H1 (cell line): ENCODE measurements around the gene PPP1R10. TPM values are rescaled to one million over a fixed set of nuclear protein-coding genes. Genes with fewer than 3 reads are reported as not detected.

Experiments used
- CTCF ChIA-PET: fragments of 300-600 bp; sonication (Branson Sonifier 250); formaldehyde crosslinking; loops from one replicate; lab custom pipeline; 2021; ENCODE audit not compliant: partially characterized antibody; lab: Charles Lee
- POLR2A ChIA-PET: fragments of 300-600 bp; sonication (Branson Sonifier 250); formaldehyde crosslinking; loops from one replicate; lab custom pipeline; 2021; ENCODE audit warnings: inconsistent platforms; ENCODE audit not compliant: partially characterized antibody; lab: Charles Lee
- DNase-seq, 2 experiments: peaks; one replicate each; pipeline versions ENCODE4 v3.0.0 to v3.0.0-alpha.2; 2010 to 2022; ENCODE audit warnings: low spot score in 2 of 2, low read depth in 1 of 2, mixed read lengths in 1 of 2
- FAIRE-seq: peaks from 2 replicates; lab custom pipeline; 2011; peaks lifted over from hg19 to GRCh38; lab: Jason Lieb, UNC
- H2AFZ ChIP-seq: 2 replicates; pipeline ENCODE4 v1.8.1; 2012; ENCODE audit warnings: low read length, inconsistent platforms
- H2AK5ac ChIP-seq: 2 replicates; pipeline ENCODE4 v1.6.1; 2013; ENCODE audit warnings: low read depth, low read length
- H2BK120ac ChIP-seq: replicated peaks from 2 replicates; pipeline ENCODE3; 2013; ENCODE audit warnings: low read depth, low read length, inconsistent platforms
- H2BK12ac ChIP-seq: 2 replicates; pipeline ENCODE4 v1.6.1; 2013; ENCODE audit warnings: low read depth, low read length
- H2BK15ac ChIP-seq: 2 replicates; pipeline ENCODE4 v1.6.1; 2013; ENCODE audit warnings: low read length
- H2BK20ac ChIP-seq: 2 replicates; pipeline ENCODE4 v1.6.1; 2013; ENCODE audit warnings: low read length
- H2BK5ac ChIP-seq: 2 replicates; pipeline ENCODE4 v1.6.1; 2013; ENCODE audit warnings: low read depth, low read length
- H3K14ac ChIP-seq: 2 replicates; pipeline ENCODE4 v1.6.1; 2013; ENCODE audit warnings: inconsistent platforms; ENCODE audit not compliant: insufficient read length
- H3K18ac ChIP-seq: 2 replicates; pipeline ENCODE4 v1.6.1; 2013; ENCODE audit warnings: low read length; ENCODE audit errors: extremely low read depth
- H3K23ac ChIP-seq: 2 replicates; pipeline ENCODE4 v1.6.1; 2013; ENCODE audit warnings: inconsistent platforms; ENCODE audit not compliant: insufficient read length
- H3K23me2 ChIP-seq: 2 replicates; pipeline ENCODE4 v1.6.1; 2013; ENCODE audit warnings: low read depth, low read length
- H3K27ac ChIP-seq: 2 replicates; pipeline ENCODE4 v1.6.1; 2011; ENCODE audit warnings: low read depth, low read length, inconsistent platforms
- H3K27me3 ChIP-seq, 4 experiments: replicated peaks in 1 of 4; 1 replicate in 1 of 4; 2 replicates in 3 of 4; pipeline versions ENCODE4 v1.6.1 to v1.8.1; 2011 to 2013; ENCODE audit warnings: low read length in 3 of 4, mild to moderate bottlenecking in 3 of 4, inconsistent platforms in 2 of 4, mixed read lengths in 2 of 4, moderate library complexity in 1 of 4; ENCODE audit not compliant: control insufficient read depth in 3 of 4, insufficient read depth in 3 of 4; ENCODE audit errors: extremely low read depth in 1 of 4
- H3K36me3 ChIP-seq, 4 experiments: 2 replicates each; pipeline versions ENCODE4 v1.6.1 to v1.8.1; 2011 to 2013; ENCODE audit warnings: mild to moderate bottlenecking in 4 of 4, low read length in 3 of 4, moderate library complexity in 2 of 4, control low read depth in 1 of 4, inconsistent platforms in 1 of 4; ENCODE audit not compliant: insufficient read depth in 4 of 4, control insufficient read depth in 2 of 4
- H3K4ac ChIP-seq: replicated peaks from 2 replicates; pipeline ENCODE3; 2013; ENCODE audit warnings: low read length, low read depth, mixed read lengths, inconsistent platforms; ENCODE audit not compliant: insufficient read length
- H3K4me1 ChIP-seq, 4 experiments: replicated peaks in 1 of 4; 1 replicate in 1 of 4; 2 replicates in 3 of 4; pipeline versions ENCODE4 v1.6.1 to v1.8.1; 2011 to 2013; ENCODE audit warnings: low read length in 3 of 4, inconsistent platforms in 2 of 4, mixed read lengths in 1 of 4; ENCODE audit not compliant: insufficient read depth in 4 of 4, control insufficient read depth in 3 of 4
- H3K4me2 ChIP-seq, 2 experiments: 2 replicates each; pipeline versions ENCODE4 v1.6.1 to v1.8.1; 2011 to 2013; ENCODE audit warnings: low read depth in 2 of 2, low read length in 2 of 2, control low read depth in 1 of 2, inconsistent platforms in 1 of 2, mild to moderate bottlenecking in 1 of 2; ENCODE audit not compliant: insufficient read depth in 1 of 2
- H3K4me3 ChIP-seq, 4 experiments: fragments of 200-600, 300-600 bp in 1 of 4; sonication (generic), shearing (Covaris generic), sonication (Bioruptor Twin) in 1 of 4; 2 replicates each; pipeline versions ENCODE4 v1.5.1 to v1.8.1; 2011 to 2016; ENCODE audit warnings: low read length in 4 of 4, low read depth in 3 of 4, control low read depth in 2 of 4, inconsistent platforms in 2 of 4, mild to moderate bottlenecking in 2 of 4, mixed read lengths in 1 of 4, moderate library complexity in 1 of 4; ENCODE audit not compliant: insufficient read depth in 2 of 4; ENCODE audit errors: extremely low read depth in 1 of 4
- H3K56ac ChIP-seq: replicated peaks from 2 replicates; pipeline ENCODE3; 2013; ENCODE audit warnings: low read depth, mild to moderate bottlenecking, mixed read lengths, low read length, inconsistent platforms; ENCODE audit not compliant: insufficient read length
- H3K79me1 ChIP-seq: 2 replicates; pipeline ENCODE4 v1.6.1; 2013; ENCODE audit warnings: low read depth, low read length, control low read depth
- H3K79me2 ChIP-seq, 2 experiments: 2 replicates each; pipeline versions ENCODE4 v1.6.1 to v1.8.1; 2012 to 2013; ENCODE audit warnings: low read length in 2 of 2, mild to moderate bottlenecking in 2 of 2, inconsistent platforms in 1 of 2; ENCODE audit not compliant: insufficient read depth in 2 of 2, control insufficient read depth in 1 of 2
- H3K9ac ChIP-seq, 4 experiments: replicated peaks in 1 of 4; 1 replicate in 1 of 4; 2 replicates in 3 of 4; pipeline versions ENCODE4 v1.6.1 to v1.8.1; 2011 to 2013; ENCODE audit warnings: low read depth in 3 of 4, low read length in 3 of 4, control low read depth in 2 of 4, mild to moderate bottlenecking in 2 of 4, moderate library complexity in 2 of 4, inconsistent platforms in 1 of 4; ENCODE audit errors: extremely low read depth in 1 of 4
- H3K9me3 ChIP-seq, 2 experiments: 2 replicates each; pipeline versions ENCODE4 v1.6.1 to v1.8.1; 2012 to 2013; ENCODE audit warnings: mild to moderate bottlenecking in 2 of 2, moderate library complexity in 2 of 2, control low read depth in 1 of 2, inconsistent platforms in 1 of 2, low read depth in 1 of 2, low read length in 1 of 2, mixed read lengths in 1 of 2; ENCODE audit not compliant: insufficient read depth in 2 of 2
- H4K20me1 ChIP-seq, 2 experiments: replicated peaks in 1 of 2; 2 replicates each; pipeline versions ENCODE3 to v1.8.1; 2011 to 2013; ENCODE audit warnings: inconsistent platforms in 2 of 2, low read length in 2 of 2, mild to moderate bottlenecking in 1 of 2; ENCODE audit not compliant: insufficient read depth in 2 of 2, control insufficient read depth in 1 of 2
- H4K5ac ChIP-seq: 2 replicates; pipeline ENCODE4 v1.6.1; 2013; ENCODE audit warnings: low read length, low read depth, mixed read lengths, inconsistent platforms; ENCODE audit not compliant: insufficient read length
- H4K8ac ChIP-seq: 2 replicates; pipeline ENCODE4 v1.8.0; 2013; ENCODE audit warnings: mild to moderate bottlenecking, moderate library complexity, low read length, inconsistent platforms; ENCODE audit not compliant: insufficient read depth; ENCODE audit errors: extremely low read depth
- H4K91ac ChIP-seq: replicated peaks from 2 replicates; pipeline ENCODE3; 2013; ENCODE audit warnings: low read length, mixed read lengths, inconsistent platforms; ENCODE audit not compliant: insufficient read length
- RNF2 ChIP-seq: fragments of 200-900, 300-1000 bp; sonication (generic); IDR thresholded peaks from 2 replicates; pipeline ENCODE4 v1.7.1; 2016; ENCODE audit warnings: borderline replicate concordance, low read depth, mild to moderate bottlenecking, antibody characterized with exemption, low read length; ENCODE audit not compliant: poor library complexity, severe bottlenecking; ENCODE audit errors: missing control alignments
- RXRA ChIP-seq: IDR thresholded peaks from 2 replicates; pipeline ENCODE4 v1.6.1; 2011; ENCODE audit warnings: low read depth, mild to moderate bottlenecking, low read length, moderate library complexity; ENCODE audit not compliant: insufficient read depth
- SRF ChIP-seq: IDR thresholded peaks from 2 replicates; pipeline ENCODE4 v1.6.1; 2011; ENCODE audit warnings: mild to moderate bottlenecking, low read depth, low read length, moderate library complexity
- SUZ12 ChIP-seq: fragments of 200-600 bp; sonication (generic); IDR thresholded peaks from 2 replicates; pipeline ENCODE4 v1.6.1; 2012; ENCODE audit warnings: mild to moderate bottlenecking, inconsistent platforms, low read length, moderate library complexity, mixed read lengths
- USF2 ChIP-seq: IDR thresholded peaks from 2 replicates; pipeline ENCODE4 v1.6.1; 2011; ENCODE audit warnings: low read length, improper control_type of control experiment
- WGBS, 2 experiments: shearing (Covaris generic) in 1 of 2; methylation state at CpG; one replicate each; pipeline versions ENCODE4 v1.1.6 to v1.1.7; 2013 to 2015; ENCODE audit warnings: low lambda C conversion rate in 2 of 2, mixed read lengths in 2 of 2, inconsistent platforms in 1 of 2, low coverage in 1 of 2, missing lambda C conversion rate in 1 of 2; ENCODE audit not compliant: insufficient replicate concordance in 2 of 2, insufficient coverage in 1 of 2, insufficient read length in 1 of 2; ENCODE audit errors: extremely low coverage in 1 of 2, missing lambda C conversion rate in 1 of 2; 5-methylcytosine and 5-hydroxymethylcytosine counted together
- polyA plus RNA-seq, 7 experiments: library from polyadenylated mRNA; depleted of rRNA in 3 of 7; stranded (reverse) in 5 of 7; unstranded in 2 of 7; fragments of >200 nt in 5 of 7; fragments of 200-250 nt in 2 of 7; gene quantifications; 1 replicate in 5 of 7; 2 replicates in 1 of 7; 4 replicates in 1 of 7; pipeline versions ENCODE4 v1.2.1 to v1.2.3, GENCODE V29; 2011 to 2013; ENCODE audit warnings: missing spikeins in 2 of 7, mixed read lengths in 2 of 7
- total RNA-seq: library from RNA; stranded (reverse); fragmentation: NEBNext Ultra II Directional; extraction: Animal tissue kit (Norgen Biotek cat#: 25700); gene quantifications from 2 replicates; pipeline ENCODE4 v1.2.1, GENCODE V29; 2021

PPP1R10 gene
- total and polyA plus RNA-seq, 2 of the 8 experiments (the other 6 are each of a cell fraction or from before 2014, with no cell fraction given) = 23.9 to 89.1 TPM

DNA sequence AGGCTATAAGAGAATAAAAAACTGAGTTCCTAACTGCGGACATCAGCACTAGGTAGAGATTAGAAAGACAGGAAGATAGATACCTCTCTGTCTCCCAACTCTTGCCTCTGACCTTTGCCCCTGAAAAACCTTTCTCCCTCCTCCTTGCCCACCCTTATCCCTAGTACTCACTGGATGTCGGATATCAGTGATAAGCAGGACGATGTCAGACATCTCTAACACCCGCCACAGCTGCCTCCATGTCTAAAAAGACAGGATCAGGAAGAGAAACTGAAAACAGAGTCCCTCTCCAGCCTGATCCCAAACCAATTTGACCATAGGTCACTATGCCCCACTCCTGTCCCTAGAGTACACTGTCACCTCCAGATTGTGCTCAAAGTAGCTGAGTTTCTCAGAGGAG lies 62.6 kb downstream of the PPP1R10 start:
- H3K4me2 ChIP-seq = peak overlapping the region; percentile 92 to 99; a peak in 3 of 4 replicates
- no peak overlapping the region for H3K4ac ChIP-seq
- no peak overlapping the region for H3K18ac ChIP-seq
- H4K8ac ChIP-seq = no peak overlapping the region
- H3K36me3 ChIP-seq = peaks cover 4 to 31% (median 20%) of the 10 kb centered on the region in 4 experiments
- no peak overlapping the region for H2BK120ac ChIP-seq
- no peak for FAIRE-seq
- no peaks in the 10 kb centered on the region for H3K9me3 ChIP-seq
- H3K23ac ChIP-seq = no peak overlapping the region
- no peak overlapping the region for H2BK15ac ChIP-seq
- no peak overlapping the region for H3K14ac ChIP-seq
- H2BK5ac ChIP-seq = no peak overlapping the region
- H3K23me2 ChIP-seq = peaks cover 16% of the 10 kb centered on the region
- peak overlapping the region in 1 of 4 experiments; percentile 23; a peak in 3 of 7 replicates for H3K9ac ChIP-seq
- no peak overlapping the region for H2AFZ ChIP-seq
- H3K79me1 ChIP-seq = 0 out of 2 replicates have a peak, but pooled peaks cover 8% of the 10 kb centered on the region
- no peak overlapping the region for H3K27ac ChIP-seq
- CTCF ChIA-PET = interaction anchor here (1.0 to 20.8 kb wide), 6 partner anchors 9 to 101 kb away, joined by 3 to 326 read pairs (median 6); no protein-coding TSS in a partner anchor
- H4K91ac ChIP-seq = no peak overlapping the region
- no peak overlapping the region for H4K5ac ChIP-seq
- H2AK5ac ChIP-seq = no peak overlapping the region
- peaks cover 3 to 32% of the 10 kb centered on the region in 2 experiments for H3K79me2 ChIP-seq
- POLR2A ChIA-PET = interaction anchor here (0.7 to 5.4 kb wide), 11 partner anchors 8 to 94 kb away, joined by 3 to 68 read pairs (median 4); partner anchors contain the start of genes ABCF1 and MRPS18B
- H3K4me1 ChIP-seq = peaks cover 0 to 3% (median 1%) of the 10 kb centered on the region in 4 experiments; a peak in 1 of 7 replicates
- no peaks in the 10 kb centered on the region for H3K27me3 ChIP-seq
- DNase-seq = no peak
- no peak overlapping the region; a peak in 1 of 8 replicates for H3K4me3 ChIP-seq
- peaks cover 0 to 6% of the 10 kb centered on the region in 2 experiments for H4K20me1 ChIP-seq
- no peak overlapping the region for H2BK12ac ChIP-seq
- H2BK20ac ChIP-seq = no peak overlapping the region
- no peak overlapping the region for H3K56ac ChIP-seq
- WGBS, 2 experiments = 93% methylated on average over 4 of the region's 4 CpGs; no CpG with 5 or more reads in 1 of the 2 experiments
- no peak for TF ChIP-seq USF2
- TF ChIP-seq SRF = no peak
- TF ChIP-seq RNF2 = no peak
- TF ChIP-seq SUZ12 = no peak
- TF ChIP-seq RXRA = no peak
